SU-DHL-6 (cell line): Measurements from ENCODE around the gene SETDB2.

Experiments used
- H2AFZ ChIP-seq: fragments of 200-600 bp; sonication (generic); 2 replicates; pipeline ENCODE4 v1.6.1; 2014; ENCODE audit warnings: low read depth, mild to moderate bottlenecking, moderate library complexity, mixed read lengths, antibody characterized with exemption, low read length; ENCODE audit not compliant: severe bottlenecking
- H3F3A ChIP-seq: fragments of 200-600 bp; shearing (Covaris generic); 2 replicates; pipeline ENCODE4 v1.6.0; 2016; ENCODE audit warnings: antibody characterized with exemption, mild to moderate bottlenecking; ENCODE audit not compliant: insufficient read depth
- H3K27ac ChIP-seq: fragments of 200-600 bp; sonication (generic); 2 replicates; pipeline ENCODE4 v1.5.1; 2016; ENCODE audit warnings: low read depth, mild to moderate bottlenecking, low read length, moderate library complexity, mixed read lengths
- H3K27me3 ChIP-seq: fragments of 200-600 bp; sonication (generic), shearing (Covaris generic); 2 replicates; pipeline ENCODE4 v1.6.0; 2014; ENCODE audit warnings: mild to moderate bottlenecking, low read length
- H3K36me3 ChIP-seq: fragments of 200-600 bp; sonication (generic); 2 replicates; pipeline ENCODE4 v1.6.1; 2014; ENCODE audit warnings: mild to moderate bottlenecking, low read length, mixed read lengths
- H3K4me2 ChIP-seq: fragments of 300-600, 200-600 bp; shearing (Covaris generic), sonication (generic); 2 replicates; pipeline ENCODE4 v1.6.0; 2014; ENCODE audit warnings: low read length, low read depth, mild to moderate bottlenecking; ENCODE audit not compliant: poor library complexity, severe bottlenecking
- H3K4me3 ChIP-seq: fragments of 200-600 bp; sonication (generic); 2 replicates; pipeline ENCODE4 v1.5.1; 2014; ENCODE audit warnings: antibody characterized with exemption, low read length, mild to moderate bottlenecking, mixed read lengths; ENCODE audit not compliant: insufficient read depth, poor library complexity, severe bottlenecking
- H3K79me2 ChIP-seq: fragments of 200-600 bp; sonication (generic); 2 replicates; pipeline ENCODE4 v1.6.1; 2014; ENCODE audit warnings: mild to moderate bottlenecking, low read length, moderate library complexity; ENCODE audit not compliant: insufficient read depth
- H3K9ac ChIP-seq: fragments of 200-600 bp; sonication (generic); 2 replicates; pipeline ENCODE4 v1.7.0; 2014; ENCODE audit warnings: mild to moderate bottlenecking, low read length
- H3K9me2 ChIP-seq: fragments of 200-600 bp; sonication (generic); replicated peaks from 2 replicates; pipeline ENCODE4 v1.6.1; 2014; ENCODE audit warnings: low read length; ENCODE audit not compliant: insufficient read depth
- H3K9me3 ChIP-seq: fragments of 200-600 bp; sonication (generic); 2 replicates; pipeline ENCODE4 v1.6.1; 2014; ENCODE audit warnings: low read length, mixed read lengths; ENCODE audit not compliant: insufficient read depth
- H4K20me1 ChIP-seq: fragments of 200-600 bp; sonication (generic); 2 replicates; pipeline ENCODE4 v1.6.1; 2014; ENCODE audit warnings: low read depth, mild to moderate bottlenecking, antibody characterized with exemption, low read length, moderate library complexity, mixed read lengths
- EZH2phosphoT487 ChIP-seq: fragments of 200-600 bp; sonication (generic), shearing (Covaris generic); conservative IDR thresholded peaks from 2 replicates; pipeline ENCODE4 v1.6.1; 2018; ENCODE audit warnings: mild to moderate bottlenecking, antibody characterized with exemption, low read length, moderate library complexity, mixed read lengths
- TF ChIP-seq, protein P1 (sequence below): fragments of 200-600 bp; sonication (generic); IDR thresholded peaks from one replicate; pipeline ENCODE4 v1.5.1; 2017; ENCODE audit warnings: antibody characterized with exemption, mild to moderate bottlenecking, low read length, moderate library complexity; ENCODE audit not compliant: insufficient read depth, poor library complexity, severe bottlenecking

SETDB2 gene

DNA sequence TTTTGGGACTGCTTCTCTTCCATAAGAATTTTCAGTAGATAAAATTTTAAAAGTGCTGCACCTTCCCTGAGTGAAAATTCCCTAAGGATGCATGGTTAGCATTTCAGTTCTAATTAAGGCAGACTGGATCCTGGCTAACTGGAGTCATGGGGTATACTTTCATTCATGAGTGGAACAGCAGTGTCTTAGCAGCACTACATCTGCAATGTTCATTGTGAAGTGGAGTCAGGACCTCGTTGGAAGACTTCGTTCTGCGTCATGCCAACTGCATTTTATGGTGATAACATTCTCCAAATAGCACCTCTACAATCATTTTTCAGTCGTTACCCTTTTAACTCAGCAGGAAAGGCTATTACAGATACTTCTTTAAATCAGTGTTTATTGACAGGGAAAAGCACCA, 77.2 kb downstream of the SETDB2 start:
- no peaks in the 10 kb centered on the region for H3K27me3 ChIP-seq
- peaks cover 17% of the 10 kb centered on the region; the same call in 1 of the 2 replicates for H3F3A ChIP-seq
- H4K20me1 ChIP-seq = no peaks in the 10 kb centered on the region
- peaks cover 21% of the 10 kb centered on the region for H3K36me3 ChIP-seq
- H3K27ac ChIP-seq = no peak overlapping the region
- no peak overlapping the region for H2AFZ ChIP-seq
- TF ChIP-seq, protein P1, sequence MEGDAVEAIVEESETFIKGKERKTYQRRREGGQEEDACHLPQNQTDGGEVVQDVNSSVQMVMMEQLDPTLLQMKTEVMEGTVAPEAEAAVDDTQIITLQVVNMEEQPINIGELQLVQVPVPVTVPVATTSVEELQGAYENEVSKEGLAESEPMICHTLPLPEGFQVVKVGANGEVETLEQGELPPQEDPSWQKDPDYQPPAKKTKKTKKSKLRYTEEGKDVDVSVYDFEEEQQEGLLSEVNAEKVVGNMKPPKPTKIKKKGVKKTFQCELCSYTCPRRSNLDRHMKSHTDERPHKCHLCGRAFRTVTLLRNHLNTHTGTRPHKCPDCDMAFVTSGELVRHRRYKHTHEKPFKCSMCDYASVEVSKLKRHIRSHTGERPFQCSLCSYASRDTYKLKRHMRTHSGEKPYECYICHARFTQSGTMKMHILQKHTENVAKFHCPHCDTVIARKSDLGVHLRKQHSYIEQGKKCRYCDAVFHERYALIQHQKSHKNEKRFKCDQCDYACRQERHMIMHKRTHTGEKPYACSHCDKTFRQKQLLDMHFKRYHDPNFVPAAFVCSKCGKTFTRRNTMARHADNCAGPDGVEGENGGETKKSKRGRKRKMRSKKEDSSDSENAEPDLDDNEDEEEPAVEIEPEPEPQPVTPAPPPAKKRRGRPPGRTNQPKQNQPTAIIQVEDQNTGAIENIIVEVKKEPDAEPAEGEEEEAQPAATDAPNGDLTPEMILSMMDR = no peak
- TF ChIP-seq EZH2phosphoT487 = no peak
- no peak overlapping the region for H3K9ac ChIP-seq
- no peaks in the 10 kb centered on the region for H3K79me2 ChIP-seq
- H3K4me3 ChIP-seq = no peak overlapping the region
- H3K4me2 ChIP-seq = no peak overlapping the region
- no peaks in the 10 kb centered on the region for H3K9me2 ChIP-seq
- no peaks in the 10 kb centered on the region for H3K9me3 ChIP-seq

DNA sequence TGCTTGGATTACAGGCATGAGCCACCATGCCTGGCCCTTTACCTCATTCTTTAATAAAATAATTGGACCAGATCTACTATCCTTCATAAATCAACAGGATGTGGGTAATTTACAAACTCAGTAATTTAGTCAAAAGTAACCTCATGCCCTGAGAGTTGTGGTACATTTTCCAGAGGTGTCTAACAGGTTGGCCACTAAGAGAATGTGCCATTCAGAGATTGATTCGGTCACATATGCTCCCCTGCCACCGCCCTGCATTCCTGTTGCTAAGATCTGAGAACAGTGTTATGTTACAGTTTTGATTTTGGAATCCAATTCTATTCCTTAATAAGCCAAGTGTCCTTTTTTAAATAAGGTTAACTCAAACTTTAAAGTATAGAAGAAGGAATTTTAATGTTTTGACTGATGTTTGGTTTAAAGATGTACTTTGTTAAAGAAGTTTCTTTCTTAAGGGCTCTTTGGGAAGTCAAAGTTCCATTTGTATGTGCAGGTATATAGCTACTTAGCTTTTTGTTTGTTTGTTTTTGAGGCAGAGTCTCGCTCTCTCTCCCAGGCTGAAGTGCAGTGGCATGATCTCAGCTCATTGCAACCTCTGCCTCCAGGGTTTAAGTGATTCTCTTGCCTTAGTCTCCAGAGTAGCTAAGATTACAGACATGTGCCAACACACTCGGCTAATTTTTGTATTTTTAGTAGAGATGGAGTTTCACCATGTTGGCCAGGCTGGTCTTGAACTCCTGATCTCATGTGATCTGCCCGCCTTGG, 80.8 kb downstream of the SETDB2 start:
- H3K79me2 ChIP-seq = no peaks in the 10 kb centered on the region
- H3K4me2 ChIP-seq = no peak overlapping the region
- H3K27me3 ChIP-seq = no peaks in the 10 kb centered on the region
- H3K4me3 ChIP-seq = no peak overlapping the region
- H3K9ac ChIP-seq = no peak overlapping the region
- H3K27ac ChIP-seq = no peak overlapping the region
- no peaks in the 10 kb centered on the region for H3K9me2 ChIP-seq
- H3K36me3 ChIP-seq = peaks cover 15% of the 10 kb centered on the region
- H2AFZ ChIP-seq = no peak overlapping the region
- 0 out of 2 replicates have a peak, but pooled peaks cover 20% of the 10 kb centered on the region for H3F3A ChIP-seq
- H3K9me3 ChIP-seq = no peaks in the 10 kb centered on the region
- TF ChIP-seq EZH2phosphoT487 = no peak
- TF ChIP-seq, protein P1 = no peak
- no peaks in the 10 kb centered on the region for H4K20me1 ChIP-seq

DNA sequence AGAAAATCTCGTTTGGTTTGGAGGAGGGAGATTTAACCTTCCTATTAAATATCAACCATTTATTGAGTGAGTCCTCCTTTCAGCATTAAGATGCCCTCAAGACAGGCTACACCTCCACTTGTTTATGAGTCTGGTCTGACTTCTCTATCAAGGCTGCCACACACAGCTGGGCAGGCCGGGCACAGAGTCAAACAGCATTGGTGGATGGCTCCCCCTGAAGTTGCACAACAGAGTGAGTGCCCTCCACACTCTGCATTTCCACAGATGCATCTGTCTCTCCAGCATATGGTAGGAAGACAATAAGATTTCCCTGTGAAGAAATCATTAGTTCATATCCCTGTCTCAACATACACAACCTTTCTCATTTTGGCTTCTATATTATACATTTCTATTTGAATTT, 83.0 kb downstream of the SETDB2 start:
- no peaks in the 10 kb centered on the region for H3K9me3 ChIP-seq
- no peak overlapping the region for H2AFZ ChIP-seq
- no peaks in the 10 kb centered on the region for H3K79me2 ChIP-seq
- H4K20me1 ChIP-seq = no peaks in the 10 kb centered on the region
- H3K4me3 ChIP-seq = no peak overlapping the region
- no peaks in the 10 kb centered on the region for H3K27me3 ChIP-seq
- no peak overlapping the region for H3K9ac ChIP-seq
- 0 out of 2 replicates have a peak, but pooled peaks cover 14% of the 10 kb centered on the region for H3F3A ChIP-seq
- peaks cover 7% of the 10 kb centered on the region for H3K36me3 ChIP-seq
- no peaks in the 10 kb centered on the region for H3K9me2 ChIP-seq
- TF ChIP-seq EZH2phosphoT487 = no peak
- TF ChIP-seq, protein P1 = no peak
- no peak overlapping the region for H3K27ac ChIP-seq
- H3K4me2 ChIP-seq = no peak overlapping the region
